Measurements from ENCODE around the gene CAPN12. TPM values are rescaled to one million over a fixed set of nuclear protein-coding genes. Genes with fewer than 3 reads are reported as not detected.
A peak's percentile ranks its signal among the peaks of the same experiment; 100 is the strongest.

Gene CAPN12
- polyA plus RNA-seq, 3 donors: 1.8 TPM; not detected in 2

DNA sequence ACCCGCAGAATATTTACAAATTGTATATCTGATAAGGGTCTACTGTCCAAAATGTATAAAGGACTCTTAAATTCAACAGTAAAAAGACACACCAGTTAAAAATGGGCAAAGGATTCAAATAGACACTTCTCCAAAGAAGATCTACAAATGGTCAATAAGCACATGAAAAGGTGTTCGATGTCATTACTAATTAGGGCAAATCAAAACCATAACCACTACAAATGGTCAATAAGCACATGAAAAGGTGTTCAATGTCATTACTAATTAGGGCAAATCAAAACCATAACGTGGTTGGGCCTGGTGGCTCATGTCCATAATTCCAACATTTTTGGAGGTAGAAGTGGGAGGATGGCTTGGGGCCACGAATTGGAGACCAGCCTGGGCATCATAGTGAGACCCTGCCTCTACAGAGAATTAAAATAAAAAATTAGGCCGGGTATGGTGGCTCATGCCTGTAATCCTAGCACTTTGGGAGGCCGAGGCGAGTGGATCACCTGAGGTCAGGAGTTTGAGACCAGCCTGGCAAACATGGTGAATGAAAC is 56.4 kb downstream of the CAPN12 start:
- Histone ChIP-seq H3K4me2 (replicated peaks; ENCODE audit: extremely low read depth, low read length, poor library complexity, severe bottlenecking) (no peak overlapping the region), H4K20me1 (ENCODE audit: insufficient read depth, low read length) (peaks cover 12% of the 10 kb centered on the region)
- intact Hi-C loops (cut with micrococcal nuclease): no loop called here

DNA sequence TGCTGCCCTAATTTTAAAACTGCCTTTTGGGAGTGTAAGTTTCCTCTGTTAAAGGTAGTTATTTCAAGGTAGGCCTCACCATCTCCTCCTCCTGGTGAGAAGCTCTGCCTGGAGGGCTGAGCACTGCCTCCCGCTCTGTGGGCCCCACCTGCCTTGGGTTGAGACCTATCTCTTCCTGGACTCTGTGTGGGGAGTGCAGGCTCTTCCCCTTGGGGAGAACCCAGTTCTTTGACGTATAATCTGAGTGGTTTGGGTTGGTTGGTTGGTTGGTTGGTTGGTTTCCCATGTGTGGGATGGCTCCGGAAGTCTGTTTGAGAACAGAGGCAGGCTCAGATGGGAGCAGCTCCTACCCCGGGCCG is 57.8 kb downstream of the CAPN12 start:
- Mint-ChIP-seq H3K4me3 (peak overlapping the region in 1 of 2 donors; percentile 51), H3K4me1 (peaks cover 93% of the 10 kb centered on the region), H3K9me3 (no peaks in the 10 kb centered on the region), H3K27me3 (ENCODE audit: low read depth in 3 of 3) (no peaks in the 10 kb centered on the region), H3K36me3 (peaks cover 9 to 19% of the 10 kb centered on the region in 2 donors), H3K27ac (peak overlapping the region; percentile 42 to 99 (median 96))
- H3K79me2 ChIP-seq (ENCODE audit: insufficient read depth, low read length): peaks cover 98% of the 10 kb centered on the region
- intact Hi-C loops (cut with micrococcal nuclease): no loop called here
- H3K4me1 ChIP-seq (ENCODE audit: control insufficient read depth in 1 of 2, insufficient read depth in 2 of 2, low read length in 2 of 2): peaks cover 87 to 97% of the 10 kb centered on the region in 2 donors
- WGBS (ENCODE audit: insufficient coverage): no CpG with 5 or more reads among the region's 5 CpGs
- no peak overlapping the region for H3K9ac ChIP-seq (ENCODE audit: insufficient read depth, low read length, poor library complexity, severe bottlenecking)
- H4K20me1 ChIP-seq (ENCODE audit: insufficient read depth, low read length): no peaks in the 10 kb centered on the region
- peak overlapping the region; percentile 20 to 98 for H3K27ac ChIP-seq (ENCODE audit: low read depth in 1 of 2, low read length in 2 of 2)
- no peaks in the 10 kb centered on the region for H3K27me3 ChIP-seq (ENCODE audit: control insufficient read depth in 2 of 2, insufficient read depth in 2 of 2, low read length in 2 of 2)
- H3K36me3 ChIP-seq (replicated peaks in 1 of 2; ENCODE audit: control insufficient read depth in 1 of 2, insufficient read depth in 2 of 2, low read length in 2 of 2): no peaks in the 10 kb centered on the region
- H2AFZ ChIP-seq (ENCODE audit: insufficient read depth, low read depth, low read length, poor library complexity, severe bottlenecking): no peak overlapping the region
- H3K9me3 ChIP-seq (replicated peaks in 1 of 2; ENCODE audit: control insufficient read depth in 1 of 2, insufficient read depth in 1 of 2, low read length in 2 of 2): no peaks in the 10 kb centered on the region
- H3K4me3 ChIP-seq (replicated peaks in 1 of 3; ENCODE audit: low read depth in 2 of 3, low read length in 3 of 3): peak overlapping the region in 1 of 3 experiments; percentile 13
- no peak for TF ChIP-seq CTCF (IDR thresholded peaks at IDR 0.05)
- DNase-seq: peak in 1 of 3 donors; percentile 39
- peak overlapping the region; percentile 10 for H3K4me2 ChIP-seq (replicated peaks; ENCODE audit: extremely low read depth, low read length, poor library complexity, severe bottlenecking)

More for the DNA sequence above, 56.4 kb downstream of the CAPN12 start:
- Histone ChIP-seq H3K9ac (ENCODE audit: insufficient read depth, low read length, poor library complexity, severe bottlenecking) (no peak overlapping the region), H3K79me2 (ENCODE audit: insufficient read depth, low read length) (peaks cover 98% of the 10 kb centered on the region), H3K9me3 (replicated peaks in 1 of 2; ENCODE audit: control insufficient read depth in 1 of 2, insufficient read depth in 1 of 2, low read length in 2 of 2) (no peaks in the 10 kb centered on the region), H3K27me3 (ENCODE audit: control insufficient read depth in 2 of 2, insufficient read depth in 2 of 2, low read length in 2 of 2) (no peaks in the 10 kb centered on the region), H3K4me3 (replicated peaks in 1 of 3; ENCODE audit: low read depth in 2 of 3, low read length in 3 of 3) (peak overlapping the region in 1 of 3 experiments; percentile 53), H3K27ac (ENCODE audit: low read depth in 1 of 2, low read length in 2 of 2) (peak overlapping the region; percentile 74 to 98), H3K4me1 (ENCODE audit: control insufficient read depth in 1 of 2, insufficient read depth in 2 of 2, low read length in 2 of 2) (peaks cover 87 to 97% of the 10 kb centered on the region in 2 donors), H2AFZ (ENCODE audit: insufficient read depth, low read depth, low read length, poor library complexity, severe bottlenecking) (no peak overlapping the region), H3K36me3 (replicated peaks in 1 of 2; ENCODE audit: control insufficient read depth in 1 of 2, insufficient read depth in 2 of 2, low read length in 2 of 2) (no peaks in the 10 kb centered on the region)
- H3K27me3 Mint-ChIP-seq (ENCODE audit: low read depth in 3 of 3): no peaks in the 10 kb centered on the region
- no peak for TF ChIP-seq CTCF (IDR thresholded peaks at IDR 0.05)
- peaks cover 11 to 12% of the 10 kb centered on the region in 2 donors for H3K36me3 Mint-ChIP-seq
- no peaks in the 10 kb centered on the region for H3K9me3 Mint-ChIP-seq
- DNase-seq: no peak
- peaks cover 94% of the 10 kb centered on the region for H3K4me1 Mint-ChIP-seq
- H3K27ac Mint-ChIP-seq: peak overlapping the region; percentile 79 to 99 (median 88)
- H3K4me3 Mint-ChIP-seq: no peak overlapping the region
- 100% methylated on average over 1 of the region's 7 CpGs for WGBS (ENCODE audit: insufficient coverage)
